ENCODE measurements around the gene NABP1. TPM values are rescaled to one million over a fixed set of nuclear protein-coding genes. Genes with fewer than 3 reads are reported as not detected.
A peak's percentile ranks its signal among the peaks of the same experiment; 100 is the strongest.

The NABP1 gene
- total RNA-seq, 1 donor from 2014 or later, result 48.6 TPM

GRCh38 chr2:191687867-191688266 is 9.9 kb downstream of the NABP1 start:
- ATAC-seq (no peak), DNase-seq (no peak)
- intact Hi-C loops (cut with DNase I), result loop anchor here (5.0 kb wide), 1 partner anchor 116 kb away; no protein-coding TSS in a partner anchor
- no peaks in the 10 kb centered on the region for H3K27me3 ChIP-seq (ENCODE audit: low read depth)
- peaks cover 17% of the 10 kb centered on the region for H3K4me1 ChIP-seq
- no peak for TF ChIP-seq CTCF (IDR thresholded peaks at IDR 0.05)
- H3K36me3 ChIP-seq, result peaks cover 51% of the 10 kb centered on the region
- H3K4me3 ChIP-seq, result no peak overlapping the region
- no peaks in the 10 kb centered on the region for H3K9me3 ChIP-seq
- H3K27ac ChIP-seq, result no peak overlapping the region

GRCh38 chr2:191688934-191689695 is 11.2 kb downstream of the NABP1 start:
- H3K27ac ChIP-seq, result no peak overlapping the region
- no peaks in the 10 kb centered on the region for H3K9me3 ChIP-seq
- H3K4me1 ChIP-seq, result peaks cover 11% of the 10 kb centered on the region
- H3K36me3 ChIP-seq, result peaks cover 38% of the 10 kb centered on the region
- ATAC-seq, result peak; percentile 81
- no peak for DNase-seq
- no peak for TF ChIP-seq CTCF (IDR thresholded peaks at IDR 0.05)
- no peak overlapping the region for H3K4me3 ChIP-seq
- intact Hi-C loops (cut with DNase I), result loop anchor here (5.0 kb wide), 1 partner anchor 117 kb away; no protein-coding TSS in a partner anchor
- no peaks in the 10 kb centered on the region for H3K27me3 ChIP-seq (ENCODE audit: low read depth)

GRCh38 chr2:191690327-191690726 is 12.4 kb downstream of the NABP1 start:
- Histone ChIP-seq H3K36me3 (peaks cover 26% of the 10 kb centered on the region), H3K9me3 (no peaks in the 10 kb centered on the region), H3K4me3 (no peak overlapping the region), H3K4me1 (peaks cover 11% of the 10 kb centered on the region), H3K27me3 (ENCODE audit: low read depth) (no peaks in the 10 kb centered on the region), H3K27ac (no peak overlapping the region)
- TF ChIP-seq CTCF (IDR thresholded peaks at IDR 0.05), result no peak
- no peak for ATAC-seq
- DNase-seq, result no peak
- intact Hi-C loops (cut with DNase I), result no loop called here

- DNase-seq, result no peak
- Histone ChIP-seq H3K36me3 (peaks cover 18% of the 10 kb centered on the region), H3K4me3 (no peak overlapping the region), H3K27ac (no peak overlapping the region), H3K9me3 (no peaks in the 10 kb centered on the region), H3K27me3 (ENCODE audit: low read depth) (no peaks in the 10 kb centered on the region), H3K4me1 (peaks cover 11% of the 10 kb centered on the region)
- ATAC-seq, result peak; percentile 82 to 86
- peak; percentile 70 for TF ChIP-seq CTCF (IDR thresholded peaks at IDR 0.05)
- intact Hi-C loops (cut with DNase I), result no loop called here
Observed at GRCh38 chr2:191691016-191691735, 13.2 kb downstream of the NABP1 start.

GRCh38 chr2:191691898-191692297 is 14.0 kb downstream of the NABP1 start:
- no peaks in the 10 kb centered on the region for H3K9me3 ChIP-seq
- TF ChIP-seq CTCF (IDR thresholded peaks at IDR 0.05), result no peak
- H3K4me3 ChIP-seq, result no peak overlapping the region
- intact Hi-C loops (cut with DNase I), result no loop called here
- H3K27ac ChIP-seq, result no peak overlapping the region
- H3K27me3 ChIP-seq (ENCODE audit: low read depth), result no peaks in the 10 kb centered on the region
- no peak for ATAC-seq
- peaks cover 13% of the 10 kb centered on the region for H3K36me3 ChIP-seq
- peaks cover 11% of the 10 kb centered on the region for H3K4me1 ChIP-seq
- DNase-seq, result no peak

Data from lower lobe of right lung (tissue), 2 donors.